GM12892 (cell line): ENCODE measurements around the gene ARFGEF3.

Experiments used
- DNase-seq: peaks from one replicate; pipeline ENCODE4 v3.0.0; 2011; ENCODE audit not compliant: insufficient read length
- FAIRE-seq: peaks from 2 replicates; lab custom pipeline; 2011; peaks lifted over from hg19 to GRCh38; lab: Jason Lieb, UNC
- POLR2A ChIP-seq: IDR thresholded peaks from 2 replicates; pipeline ENCODE4 v1.6.1; 2011; ENCODE audit warnings: low read depth, low read length, control low read depth
- POLR2AphosphoS5 ChIP-seq: IDR thresholded peaks from 2 replicates; pipeline ENCODE4 v1.6.1; 2011; ENCODE audit warnings: low read depth, low read length, control low read depth
- TAF1 ChIP-seq: IDR thresholded peaks from 2 replicates; pipeline ENCODE4 v1.6.1; 2011; ENCODE audit warnings: low read depth, mild to moderate bottlenecking, control low read depth, low read length, borderline replicate concordance

ARFGEF3 gene

GRCh38 chr6:138176652-138177232 is 15.0 kb downstream of the ARFGEF3 start:
- FAIRE-seq: no peak
- no peak for DNase-seq
- no peak for TF ChIP-seq TAF1
- no peak for TF ChIP-seq POLR2AphosphoS5
- no peak for TF ChIP-seq POLR2A

DNA sequence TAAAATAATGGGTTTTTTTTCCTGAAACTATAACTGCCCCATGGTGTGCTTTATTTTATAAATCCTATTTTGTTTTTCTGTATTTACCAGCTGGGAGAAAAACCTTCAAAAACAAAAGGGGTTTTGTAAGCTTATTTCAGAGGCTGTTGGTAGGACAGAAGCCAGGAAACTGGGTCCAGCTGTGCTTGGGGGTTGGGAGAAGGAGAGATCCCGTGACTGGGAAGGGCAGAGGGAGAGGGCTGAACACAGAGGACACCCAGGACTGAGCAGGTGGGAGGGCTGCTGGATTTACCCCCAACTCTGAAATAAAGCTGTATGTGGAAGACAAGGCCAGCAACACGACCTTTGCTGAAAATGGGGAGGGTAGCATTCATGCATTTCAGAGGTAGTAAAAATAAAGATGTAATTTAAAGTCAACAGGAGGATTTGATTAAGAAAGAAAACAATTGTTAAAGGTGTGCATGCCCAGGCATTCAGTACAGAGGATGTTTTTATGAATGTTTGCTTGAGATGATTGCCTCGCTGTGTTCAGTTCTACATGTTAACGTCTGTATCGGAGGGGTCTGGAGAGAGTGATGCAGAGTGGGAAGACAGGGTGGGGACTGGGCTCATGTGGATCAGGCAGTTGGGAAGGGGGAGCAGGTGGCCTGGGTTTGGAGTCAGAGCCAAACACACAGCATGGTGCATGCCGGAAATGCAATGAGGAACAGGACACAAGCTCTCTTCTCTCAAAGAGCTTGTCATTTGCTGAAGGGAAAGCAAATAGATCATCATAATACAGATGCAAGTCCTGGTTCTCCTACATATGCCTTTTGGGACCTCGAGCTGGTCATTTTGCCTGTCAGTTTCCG is 21.4 kb downstream of the ARFGEF3 start:
- TF ChIP-seq POLR2A (no peak), TAF1 (no peak), POLR2AphosphoS5 (no peak)
- DNase-seq: no peak
- FAIRE-seq: no peak

DNA sequence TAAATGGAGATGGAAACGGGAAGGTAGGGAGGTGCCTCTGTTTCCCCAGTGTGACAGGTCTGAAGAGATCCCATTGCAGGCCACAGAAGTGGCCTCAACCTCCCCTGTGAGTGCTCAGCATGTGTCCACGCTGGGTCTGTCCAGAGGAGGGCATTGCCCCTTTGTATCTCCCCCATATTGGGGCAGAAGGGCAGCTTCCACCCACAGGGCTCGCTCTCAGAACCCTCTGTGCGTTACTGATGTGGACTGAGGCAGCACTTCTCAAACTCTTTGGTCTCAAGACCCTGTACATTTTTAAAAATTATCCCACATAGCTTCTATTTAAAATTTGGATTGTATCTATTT is 22.0 kb downstream of the ARFGEF3 start:
- TF ChIP-seq TAF1 (no peak), POLR2AphosphoS5 (no peak)
- FAIRE-seq: no peak

DNA sequence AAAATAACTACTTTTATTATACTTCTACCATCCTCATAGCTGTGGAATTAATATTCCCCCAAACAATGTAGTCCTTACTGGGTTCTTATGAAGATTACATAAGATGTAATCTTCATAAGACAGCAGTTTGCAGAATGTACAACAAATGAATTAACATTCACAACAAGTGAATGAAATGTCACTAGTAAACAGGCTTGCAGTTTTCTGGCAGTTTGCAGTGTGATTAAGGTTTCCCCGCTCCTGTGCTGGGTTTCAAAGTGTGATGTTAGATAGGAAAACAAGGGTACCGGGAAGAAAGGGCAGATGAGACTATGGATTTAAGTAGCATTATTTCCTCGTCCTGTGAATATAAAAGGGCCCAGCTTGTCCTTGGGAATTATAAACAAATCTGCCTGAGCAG is 22.5 kb downstream of the ARFGEF3 start:
- no peak for DNase-seq
- TF ChIP-seq POLR2AphosphoS5 (no peak), TAF1 (no peak), POLR2A (no peak)
- no peak for FAIRE-seq

More for the DNA sequence above, 22.0 kb downstream of the ARFGEF3 start:
- DNase-seq: no peak

DNA sequence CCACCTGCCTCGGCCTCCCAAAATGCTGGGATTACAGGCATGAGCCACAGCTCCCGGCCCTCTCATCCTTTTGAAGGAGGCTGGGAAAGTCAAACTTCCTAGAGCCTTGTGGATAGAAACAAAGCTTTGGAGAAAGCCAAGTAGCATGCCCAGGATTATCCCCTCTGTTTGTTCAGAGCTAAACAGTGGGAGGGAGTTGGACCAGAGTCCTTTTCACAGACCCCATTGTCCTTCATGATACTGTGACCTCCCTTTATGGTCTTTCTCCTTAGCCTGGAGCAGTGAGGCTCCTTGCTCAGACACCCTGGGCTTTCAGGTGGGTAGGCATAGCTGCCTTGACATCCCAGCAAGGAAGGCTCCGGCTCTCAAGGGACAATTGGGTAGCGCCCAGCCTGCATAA is 25.4 kb downstream of the ARFGEF3 start:
- FAIRE-seq: no peak
- DNase-seq: no peak
- TF ChIP-seq POLR2A (no peak), POLR2AphosphoS5 (no peak), TAF1 (no peak)

- FAIRE-seq: no peak
- TF ChIP-seq POLR2A: no peak
- TF ChIP-seq POLR2AphosphoS5: no peak
- DNase-seq: no peak
Measured at GRCh38 chr6:138188278-138188941, 26.7 kb downstream of the ARFGEF3 start.

- no peak for FAIRE-seq
- TF ChIP-seq TAF1 (no peak), POLR2AphosphoS5 (no peak), POLR2A (no peak)
- DNase-seq: no peak
Measured at GRCh38 chr6:138194287-138194686, 32.5 kb downstream of the ARFGEF3 start.

DNA sequence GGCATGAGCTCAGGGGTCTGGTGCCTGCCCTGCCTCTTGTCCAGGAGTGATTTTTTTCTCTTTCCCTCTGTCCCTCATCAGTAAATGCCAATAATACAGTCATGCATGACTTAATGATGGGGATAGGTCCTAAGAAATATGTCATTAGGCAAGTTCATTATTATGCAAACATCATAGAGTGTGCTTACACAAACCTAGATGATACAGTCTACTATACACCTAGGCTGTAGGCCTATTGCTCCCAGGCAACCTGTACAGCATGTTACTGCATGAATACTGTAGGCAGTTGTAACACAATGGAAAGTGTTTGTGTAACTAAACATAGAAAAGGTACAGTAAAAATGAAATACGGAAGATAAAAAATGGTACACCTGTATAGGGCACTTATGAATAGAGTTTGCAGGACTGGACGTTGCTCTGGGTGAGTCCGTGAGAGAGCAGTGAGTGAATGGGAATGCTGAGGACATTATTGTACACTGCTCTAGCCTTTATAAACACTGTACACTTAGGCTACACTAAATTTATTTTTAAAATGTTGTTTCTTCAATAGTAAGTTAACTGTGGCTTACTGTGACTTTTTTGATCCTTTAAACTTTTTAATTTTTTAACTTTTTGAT is 34.5 kb downstream of the ARFGEF3 start:
- no peak for DNase-seq
- TF ChIP-seq TAF1: no peak
- TF ChIP-seq POLR2A: no peak
- no peak for TF ChIP-seq POLR2AphosphoS5
- FAIRE-seq: no peak

GRCh38 chr6:138197570-138197969 is 35.8 kb downstream of the ARFGEF3 start:
- DNase-seq (no peak), FAIRE-seq (no peak)
- TF ChIP-seq POLR2AphosphoS5 (no peak), TAF1 (no peak), POLR2A (no peak)

DNA sequence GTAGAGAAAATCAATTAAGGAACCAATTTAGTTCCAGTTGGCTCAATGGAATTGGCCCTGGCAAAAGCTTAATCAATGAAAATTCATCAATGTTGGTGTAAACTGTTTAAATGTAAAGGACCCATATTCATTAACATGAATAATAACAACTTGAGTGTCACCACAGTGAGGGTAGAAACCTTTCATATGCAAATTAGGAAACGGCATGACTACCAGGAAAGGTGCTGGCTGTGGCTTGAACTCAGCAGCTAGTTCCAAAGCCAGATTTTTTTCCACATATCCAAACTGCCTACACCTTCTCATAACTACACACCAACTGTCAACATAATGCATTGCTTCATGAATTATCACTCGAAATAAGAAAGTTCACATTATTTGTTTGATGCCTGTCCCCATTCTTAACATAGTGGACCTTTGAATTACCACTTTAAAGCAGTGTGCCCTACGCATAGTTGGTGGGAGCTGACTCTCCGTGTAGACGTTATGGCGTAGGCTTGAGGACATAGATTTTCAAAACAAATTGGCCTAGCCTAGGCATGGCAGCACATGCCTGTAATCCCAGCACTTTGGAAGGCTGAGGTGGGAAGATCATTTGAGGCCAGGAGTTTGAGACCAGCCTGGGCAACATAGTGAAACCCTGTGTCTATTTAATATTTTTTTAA is 36.8 kb downstream of the ARFGEF3 start:
- DNase-seq (no peak), FAIRE-seq (no peak)
- TF ChIP-seq TAF1 (no peak), POLR2A (no peak), POLR2AphosphoS5 (no peak)

DNA sequence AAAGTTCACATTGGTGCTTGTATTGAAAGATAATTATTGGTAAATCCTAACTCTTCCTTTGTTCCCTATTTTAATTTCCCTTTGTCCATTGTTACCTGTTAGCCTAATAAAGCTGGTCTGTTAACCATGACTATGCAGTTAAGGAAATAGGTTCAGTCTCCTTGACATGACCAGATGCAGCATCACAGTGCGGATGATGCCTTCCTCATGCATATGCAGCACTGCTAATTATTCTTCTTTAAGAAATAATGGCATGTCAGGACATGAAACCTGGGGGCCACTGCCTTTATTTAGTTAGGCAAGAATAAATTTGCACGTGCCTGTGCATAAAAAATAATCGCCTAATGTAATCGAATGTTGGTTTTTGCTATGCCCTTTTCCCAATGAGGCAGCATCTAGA is 40.1 kb downstream of the ARFGEF3 start:
- no peak for DNase-seq
- no peak for FAIRE-seq
- no peak for TF ChIP-seq POLR2AphosphoS5
- TF ChIP-seq TAF1: no peak
- TF ChIP-seq POLR2A: no peak
